SH-SY5Y (cell line): ENCODE results near the gene KCNE2.

Experiments
- GATA2 ChIP-seq: IDR thresholded peaks from 2 replicates; pipeline ENCODE4 v1.6.1; 2011; ENCODE audit warnings: mild to moderate bottlenecking, low read depth, low read length
- GATA3 ChIP-seq: IDR thresholded peaks from 2 replicates; pipeline ENCODE4 v1.6.1; 2011; ENCODE audit warnings: low read depth, mild to moderate bottlenecking, low read length, moderate library complexity

DNA sequence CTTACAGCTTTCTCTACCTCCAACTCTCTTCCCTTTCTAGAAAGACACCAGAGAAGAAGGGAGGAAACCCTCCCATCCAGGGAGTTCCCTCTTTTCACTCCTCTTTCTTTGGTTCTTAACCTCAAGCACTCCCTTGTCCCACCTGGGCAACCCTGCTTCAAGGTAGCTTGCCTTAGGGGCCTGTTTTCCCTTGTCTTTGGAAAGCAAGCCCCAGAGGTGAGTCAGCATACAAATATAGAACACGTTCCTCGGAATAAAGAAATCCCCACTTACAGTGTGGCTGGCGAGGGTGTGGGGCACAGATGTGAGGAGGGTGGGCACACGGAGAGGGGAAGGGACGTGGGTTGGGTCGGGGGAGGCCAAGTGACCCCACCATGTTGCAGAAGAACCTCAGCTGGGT lies 26.1 kb upstream of the KCNE2 start:
- TF ChIP-seq GATA2 (no peak), GATA3 (no peak)
